GM12801 (cell line): ENCODE data around the gene PARP8.

Experiments used
- CTCF ChIP-seq: IDR thresholded peaks from one replicate; pipeline ENCODE4 v1.5.1; 2011; ENCODE audit warnings: control low read depth; ENCODE audit not compliant: insufficient read length; ENCODE audit errors: extremely low read depth

Gene PARP8

DNA sequence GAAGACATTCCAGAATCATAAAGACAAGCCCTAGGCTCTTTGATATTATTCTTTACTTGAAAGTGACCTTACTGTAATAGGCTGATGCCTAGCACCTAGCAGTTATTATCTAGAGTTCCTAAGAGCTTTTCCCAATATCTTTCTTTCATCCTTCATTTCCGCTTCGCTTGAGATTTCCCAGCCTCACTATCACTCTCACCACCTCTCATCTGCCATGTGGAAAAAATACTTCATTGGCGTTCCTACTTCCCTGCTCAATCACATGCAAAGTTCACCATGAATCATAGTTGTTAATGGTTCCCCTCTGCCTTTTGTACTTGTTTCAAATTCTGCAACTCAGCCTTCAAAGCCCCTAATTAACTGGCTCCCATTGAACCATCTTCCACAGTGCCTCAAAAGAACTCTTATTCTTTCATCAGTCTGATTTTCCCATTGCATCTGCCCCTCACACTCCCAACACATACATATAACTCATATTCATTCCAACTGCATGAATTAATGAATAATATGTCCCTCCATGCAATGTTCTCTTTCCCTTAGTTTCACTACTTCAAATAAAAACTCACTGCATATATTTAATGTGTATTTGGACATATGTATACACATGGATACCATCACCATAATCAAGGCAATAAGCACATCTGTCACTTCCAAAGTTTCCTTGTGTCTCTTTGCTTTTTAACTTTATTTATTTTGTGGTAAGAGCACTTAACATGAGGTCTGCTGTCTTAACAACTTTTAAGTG is 221.6 kb downstream of the PARP8 start:
- no peak for TF ChIP-seq CTCF

DNA sequence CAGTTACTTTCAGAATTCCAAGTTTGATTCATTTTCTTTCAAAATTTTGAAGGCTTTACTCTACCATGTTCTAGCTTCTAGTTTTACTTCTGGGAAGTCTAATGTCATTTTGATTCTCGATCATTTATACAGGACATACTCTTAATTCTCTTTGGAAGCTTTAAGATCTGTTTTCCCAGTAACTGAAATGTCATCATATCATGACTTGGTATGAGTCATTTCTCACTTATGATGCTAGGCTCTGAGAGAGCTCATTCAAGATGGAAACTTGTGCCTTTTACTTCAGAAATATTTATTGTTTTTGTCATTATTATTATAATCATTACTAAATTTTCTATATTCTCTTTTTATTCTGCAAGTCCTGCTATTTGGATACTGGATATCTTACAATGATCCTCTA is 222.3 kb downstream of the PARP8 start:
- no peak for TF ChIP-seq CTCF

DNA sequence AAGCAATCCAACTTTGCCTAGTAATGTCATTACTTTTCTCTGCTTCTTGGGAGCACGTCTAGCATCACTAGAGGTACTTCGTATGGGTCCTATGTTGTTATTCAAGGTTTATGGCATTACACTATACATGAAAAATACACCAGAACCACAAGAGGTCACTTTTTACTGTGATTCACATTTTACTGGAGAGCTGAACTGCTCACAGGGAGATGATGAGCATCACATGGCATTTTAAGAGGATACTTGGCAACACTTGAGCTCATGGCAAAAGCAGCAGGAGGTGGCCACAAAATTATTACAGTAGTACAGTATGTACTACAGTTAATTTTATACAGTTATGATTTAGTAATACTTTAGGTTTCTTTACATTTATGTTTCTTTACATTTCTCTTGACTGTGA is 223.4 kb downstream of the PARP8 start:
- TF ChIP-seq CTCF = no peak
